Nephron progenitor cell (in vitro differentiated cells): Measurements from ENCODE around the gene HIRA.
A peak's percentile ranks its signal among the peaks of the same experiment; 100 is the strongest.

Source experiments
- DNase-seq: peaks from one replicate; pipeline ENCODE4 v3.0.0; 2021
- H3K27ac Mint-ChIP-seq: 2 replicates; pipeline ENCODE4 v1.8.0; 2021; ENCODE audit warnings: mild to moderate bottlenecking, moderate library complexity, mixed read lengths
- H3K27me3 Mint-ChIP-seq: 2 replicates; pipeline ENCODE4 v1.8.0; 2021; ENCODE audit warnings: mild to moderate bottlenecking, low read depth, mixed read lengths; ENCODE audit not compliant: poor library complexity
- H3K36me3 Mint-ChIP-seq: 2 replicates; pipeline ENCODE4 v1.8.0; 2021; ENCODE audit warnings: low read depth, mixed read lengths
- H3K4me1 Mint-ChIP-seq: 2 replicates; pipeline ENCODE4 v1.8.0; 2021; ENCODE audit warnings: mixed read lengths
- H3K4me3 Mint-ChIP-seq: 2 replicates; pipeline ENCODE4 v1.8.0; 2021; ENCODE audit warnings: mild to moderate bottlenecking, moderate library complexity, mixed read lengths
- H3K9me3 Mint-ChIP-seq: 2 replicates; pipeline ENCODE4 v1.8.0; 2021; ENCODE audit warnings: mild to moderate bottlenecking, moderate library complexity, mixed read lengths
- TF ChIP-seq, protein P1 (sequence below): fragments of 200-600 bp; sonication (generic); IDR thresholded peaks from 2 replicates; pipeline ENCODE4 v1.5.0; 2021; ENCODE audit warnings: antibody characterized with exemption

The HIRA gene

GRCh38 chr22:19420321-19420720 is 11.2 kb downstream of the HIRA start:
- peaks cover 23% of the 10 kb centered on the region for H3K9me3 Mint-ChIP-seq
- H3K4me3 Mint-ChIP-seq, result no peak overlapping the region
- peaks cover 9% of the 10 kb centered on the region for H3K4me1 Mint-ChIP-seq
- H3K27ac Mint-ChIP-seq, result no peak overlapping the region
- TF ChIP-seq, protein P1, sequence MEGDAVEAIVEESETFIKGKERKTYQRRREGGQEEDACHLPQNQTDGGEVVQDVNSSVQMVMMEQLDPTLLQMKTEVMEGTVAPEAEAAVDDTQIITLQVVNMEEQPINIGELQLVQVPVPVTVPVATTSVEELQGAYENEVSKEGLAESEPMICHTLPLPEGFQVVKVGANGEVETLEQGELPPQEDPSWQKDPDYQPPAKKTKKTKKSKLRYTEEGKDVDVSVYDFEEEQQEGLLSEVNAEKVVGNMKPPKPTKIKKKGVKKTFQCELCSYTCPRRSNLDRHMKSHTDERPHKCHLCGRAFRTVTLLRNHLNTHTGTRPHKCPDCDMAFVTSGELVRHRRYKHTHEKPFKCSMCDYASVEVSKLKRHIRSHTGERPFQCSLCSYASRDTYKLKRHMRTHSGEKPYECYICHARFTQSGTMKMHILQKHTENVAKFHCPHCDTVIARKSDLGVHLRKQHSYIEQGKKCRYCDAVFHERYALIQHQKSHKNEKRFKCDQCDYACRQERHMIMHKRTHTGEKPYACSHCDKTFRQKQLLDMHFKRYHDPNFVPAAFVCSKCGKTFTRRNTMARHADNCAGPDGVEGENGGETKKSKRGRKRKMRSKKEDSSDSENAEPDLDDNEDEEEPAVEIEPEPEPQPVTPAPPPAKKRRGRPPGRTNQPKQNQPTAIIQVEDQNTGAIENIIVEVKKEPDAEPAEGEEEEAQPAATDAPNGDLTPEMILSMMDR, result no peak
- no peak for DNase-seq
- H3K27me3 Mint-ChIP-seq, result peaks cover 4% of the 10 kb centered on the region
- peaks cover 42% of the 10 kb centered on the region for H3K36me3 Mint-ChIP-seq

DNA sequence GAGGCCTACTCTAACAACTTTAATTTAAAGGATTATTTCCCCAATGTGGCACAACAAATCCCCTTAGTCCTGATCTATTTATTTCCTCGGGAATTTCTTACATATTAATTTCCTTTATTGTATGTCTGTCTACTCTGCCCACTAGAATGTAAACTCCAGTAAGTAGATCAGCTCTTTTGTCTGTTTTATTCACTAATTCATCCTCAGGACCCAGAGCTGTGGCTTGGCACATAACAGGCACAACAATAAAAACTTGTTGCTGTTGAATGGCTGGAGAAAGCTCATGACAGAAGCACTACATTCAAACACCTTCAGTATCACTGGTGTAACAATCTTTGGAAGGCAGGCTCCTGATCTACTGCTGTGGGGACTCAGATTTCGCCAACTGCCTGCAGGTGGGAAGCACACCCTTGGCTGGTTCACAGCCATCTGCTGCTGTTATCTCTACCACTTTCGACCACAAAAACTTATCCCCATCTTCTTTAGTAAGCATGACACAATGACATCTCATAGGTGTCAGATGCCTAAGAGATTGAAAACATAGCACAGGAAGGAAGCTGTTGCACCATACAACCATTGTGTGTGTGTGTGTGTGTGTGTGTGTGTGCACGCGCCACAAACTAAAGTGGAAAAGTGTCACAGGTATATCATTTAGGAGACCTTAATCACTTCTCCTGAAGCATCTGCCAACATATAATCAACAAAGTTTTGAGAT is 11.9 kb downstream of the HIRA start:
- peaks cover 23% of the 10 kb centered on the region for H3K9me3 Mint-ChIP-seq
- TF ChIP-seq, protein P1, result no peak
- H3K27me3 Mint-ChIP-seq, result peaks cover 4% of the 10 kb centered on the region
- no peak overlapping the region for H3K27ac Mint-ChIP-seq
- no peak overlapping the region for H3K4me3 Mint-ChIP-seq
- DNase-seq, result no peak
- peaks cover 45% of the 10 kb centered on the region for H3K36me3 Mint-ChIP-seq
- H3K4me1 Mint-ChIP-seq, result peaks cover 9% of the 10 kb centered on the region

DNA sequence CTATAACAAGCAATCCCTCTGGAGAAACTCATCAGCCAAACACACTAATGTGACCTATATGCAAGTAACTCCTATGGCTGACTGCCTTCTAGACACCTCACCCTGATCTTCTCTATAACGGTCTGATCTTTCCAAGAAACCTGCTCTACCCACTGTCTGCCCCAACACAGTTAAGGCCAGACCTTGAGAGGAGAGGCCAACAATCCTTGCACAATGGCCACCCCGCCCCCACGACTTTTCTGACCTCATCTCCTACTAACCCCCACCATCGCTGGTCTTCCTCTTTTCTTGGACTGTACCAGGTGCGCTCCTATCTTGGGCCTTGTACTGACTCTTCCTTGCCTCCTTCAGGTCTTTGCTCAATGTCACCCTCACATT is 12.5 kb downstream of the HIRA start:
- H3K27ac Mint-ChIP-seq, result no peak overlapping the region
- H3K36me3 Mint-ChIP-seq, result peaks cover 45% of the 10 kb centered on the region
- TF ChIP-seq, protein P1, result no peak
- DNase-seq, result no peak
- H3K4me1 Mint-ChIP-seq, result peaks cover 9% of the 10 kb centered on the region
- H3K9me3 Mint-ChIP-seq, result peaks cover 23% of the 10 kb centered on the region
- H3K27me3 Mint-ChIP-seq, result peaks cover 4% of the 10 kb centered on the region
- no peak overlapping the region for H3K4me3 Mint-ChIP-seq

DNA sequence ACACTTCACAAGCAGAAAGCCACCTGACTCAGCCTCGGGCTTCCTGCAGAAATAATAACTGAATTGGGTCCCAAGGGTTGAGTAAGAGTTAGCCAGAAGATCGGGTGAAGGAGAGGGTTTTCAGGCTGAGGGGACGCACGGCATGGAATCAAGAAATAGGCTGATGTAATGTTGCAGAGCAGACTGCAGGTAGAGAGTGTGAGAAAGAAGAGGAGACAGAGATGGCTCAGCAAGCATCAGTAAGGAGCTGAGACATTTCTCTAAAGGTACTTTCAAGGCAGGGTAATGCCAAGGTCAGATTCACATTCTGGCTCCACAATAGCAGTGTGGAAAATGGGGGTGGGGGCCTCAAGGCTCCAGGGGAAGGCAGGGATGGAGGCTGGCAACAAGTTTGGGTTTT is 18.6 kb downstream of the HIRA start:
- peaks cover 5% of the 10 kb centered on the region for H3K4me1 Mint-ChIP-seq
- peak overlapping the region; percentile 9 for H3K27ac Mint-ChIP-seq
- TF ChIP-seq, protein P1, result no peak
- peaks cover 17% of the 10 kb centered on the region for H3K9me3 Mint-ChIP-seq
- no peak for DNase-seq
- H3K36me3 Mint-ChIP-seq, result peaks cover 47% of the 10 kb centered on the region
- peaks cover 4% of the 10 kb centered on the region for H3K27me3 Mint-ChIP-seq
- H3K4me3 Mint-ChIP-seq, result no peak overlapping the region

DNA sequence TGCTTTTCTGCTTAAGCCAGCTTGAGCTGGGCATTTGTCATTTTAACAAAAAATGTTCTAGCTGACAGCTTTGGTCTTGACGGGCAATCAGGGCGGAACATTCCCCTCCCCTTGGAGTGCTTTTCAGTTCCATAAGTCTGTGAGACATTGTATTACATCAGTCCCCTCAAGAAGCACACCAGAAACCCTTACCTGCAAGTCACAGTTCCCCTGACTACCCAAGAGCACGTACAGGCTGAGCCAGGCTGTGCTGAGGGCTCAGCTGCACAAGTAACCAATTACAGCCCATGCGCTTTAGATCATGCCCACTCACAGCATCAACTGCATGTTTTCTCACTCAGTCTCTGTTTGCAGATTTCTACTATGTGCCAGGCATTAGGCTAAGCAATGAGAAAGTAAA is 19.1 kb downstream of the HIRA start:
- Mint-ChIP-seq H3K27me3 (peaks cover 4% of the 10 kb centered on the region), H3K9me3 (peaks cover 13% of the 10 kb centered on the region), H3K27ac (no peak overlapping the region), H3K36me3 (peaks cover 47% of the 10 kb centered on the region), H3K4me3 (no peak overlapping the region), H3K4me1 (peaks cover 5% of the 10 kb centered on the region)
- no peak for DNase-seq
- TF ChIP-seq, protein P1, result no peak

DNA sequence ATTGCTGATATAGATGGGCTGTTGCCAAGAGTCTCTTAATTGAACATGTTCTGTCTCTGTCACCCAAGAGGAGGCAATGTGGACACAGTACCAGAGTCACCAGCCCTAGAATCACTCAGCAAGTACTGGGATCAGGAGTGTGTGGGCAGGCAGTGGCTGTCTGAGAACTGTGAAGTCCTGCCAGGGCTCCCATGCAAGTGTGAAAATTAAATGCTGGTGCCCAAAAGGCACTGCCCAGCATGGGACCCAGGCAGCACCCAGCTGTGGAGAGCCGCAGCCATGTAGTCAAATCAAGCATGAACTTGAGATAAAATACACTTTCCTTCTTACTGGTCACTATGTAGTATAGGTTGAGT is 19.9 kb downstream of the HIRA start:
- H3K4me3 Mint-ChIP-seq, result no peak overlapping the region
- H3K27me3 Mint-ChIP-seq, result no peaks in the 10 kb centered on the region
- TF ChIP-seq, protein P1, result no peak
- H3K36me3 Mint-ChIP-seq, result peaks cover 46% of the 10 kb centered on the region
- DNase-seq, result no peak
- peaks cover 5% of the 10 kb centered on the region for H3K4me1 Mint-ChIP-seq
- H3K27ac Mint-ChIP-seq, result no peak overlapping the region
- H3K9me3 Mint-ChIP-seq, result peaks cover 7% of the 10 kb centered on the region
